Measurements from ENCODE around the gene KRTAP4-6. TPM values are rescaled to one million over a fixed set of nuclear protein-coding genes. Genes with fewer than 3 reads are reported as not detected.

KRTAP4-6 gene
- total RNA-seq, 1 experiment from 2014 or later: not detected

GRCh38 chr17:41184480-41184961 is 44.2 kb upstream of the KRTAP4-6 start, which contains the start of gene KRTAP4-1:
Gene KRTAP4-1 (minus strand): TSS chr17:41184911. CDS start chr17:41184854, 57 bp downstream.
- TF ChIP-seq CTCF (IDR thresholded peaks at IDR 0.05; ENCODE audit: unreplicated experiment): no peak
- CTCF ChIA-PET: no interaction called here
- no peak within 1 kb of the TSS for H3K4me3 Mint-ChIP-seq (ENCODE audit: low read depth, unreplicated experiment)
- DNase-seq: no peak
- peaks cover 22% of the 10 kb centered on the region for H3K4me1 Mint-ChIP-seq (ENCODE audit: low read depth, unreplicated experiment)
- no peaks in the 10 kb centered on the region for H3K9me3 Mint-ChIP-seq (ENCODE audit: low read depth, unreplicated experiment)
- H3K36me3 Mint-ChIP-seq (ENCODE audit: insufficient read depth, unreplicated experiment): no peaks in the 10 kb centered on the region
- no TSS peak for BruUV-seq (replicated peaks)
- H3K27me3 Mint-ChIP-seq (ENCODE audit: unreplicated experiment): no peaks in the 10 kb centered on the region
- intact Hi-C loops (cut with micrococcal nuclease; ENCODE audit: unreplicated experiment): no loop called here
- H3K27ac Mint-ChIP-seq (ENCODE audit: unreplicated experiment): no peak within 1 kb of the TSS

DNA sequence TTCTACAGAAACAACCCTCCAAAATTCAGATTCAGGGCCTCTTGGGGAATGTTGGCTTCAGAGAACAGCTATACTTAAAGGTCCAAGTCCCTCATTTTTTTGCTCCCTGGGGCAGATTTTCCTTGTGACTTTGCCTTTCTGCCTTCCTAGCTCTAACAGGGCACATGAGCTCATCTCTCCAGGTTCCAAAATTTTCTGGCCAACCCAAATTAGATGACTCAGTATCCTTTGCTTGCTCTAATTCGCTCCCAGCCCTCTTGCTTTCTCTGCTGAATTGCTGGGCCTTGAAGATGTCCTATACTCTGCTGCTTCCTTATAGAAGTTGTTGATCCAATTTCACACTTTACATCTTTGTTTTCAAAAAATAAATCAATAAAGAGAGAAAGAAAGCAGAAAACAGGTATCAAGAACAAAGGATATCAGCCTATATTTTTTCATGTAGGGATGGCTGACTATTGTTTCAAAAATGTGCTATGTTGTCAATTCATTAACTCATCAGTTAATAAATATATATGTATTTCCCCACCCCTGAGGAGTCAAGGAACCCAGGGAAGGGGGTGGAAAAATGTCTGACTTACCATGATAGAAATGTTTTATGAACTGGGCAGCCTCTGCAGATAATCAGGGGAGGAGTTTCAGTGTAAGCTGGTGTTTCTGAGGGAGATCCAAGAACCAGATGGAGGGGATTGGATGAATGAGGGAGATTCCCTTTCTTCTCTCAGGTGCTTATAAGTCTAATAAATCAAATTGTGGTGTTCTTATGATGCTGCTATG is 38.7 kb upstream of the KRTAP4-6 start:
- H3K36me3 Mint-ChIP-seq (ENCODE audit: insufficient read depth, unreplicated experiment): no peaks in the 10 kb centered on the region
- no TSS peak for BruUV-seq (replicated peaks)
- no peak for TF ChIP-seq CTCF (IDR thresholded peaks at IDR 0.05; ENCODE audit: unreplicated experiment)
- no peak overlapping the region for H3K4me3 Mint-ChIP-seq (ENCODE audit: low read depth, unreplicated experiment)
- DNase-seq: no peak
- intact Hi-C loops (cut with micrococcal nuclease; ENCODE audit: unreplicated experiment): no loop called here
- H3K9me3 Mint-ChIP-seq (ENCODE audit: low read depth, unreplicated experiment): no peaks in the 10 kb centered on the region
- CTCF ChIA-PET: interaction anchor here (0.6 to 0.8 kb wide), 2 partner anchors 20 to 51 kb away, joined by 3 read pairs; no protein-coding TSS in a partner anchor
- peaks cover 25% of the 10 kb centered on the region for H3K4me1 Mint-ChIP-seq (ENCODE audit: low read depth, unreplicated experiment)
- H3K27ac Mint-ChIP-seq (ENCODE audit: unreplicated experiment): no peak overlapping the region
- H3K27me3 Mint-ChIP-seq (ENCODE audit: unreplicated experiment): no peaks in the 10 kb centered on the region

- intact Hi-C loops (cut with micrococcal nuclease; ENCODE audit: unreplicated experiment): no loop called here
- Mint-ChIP-seq H3K9me3 (ENCODE audit: low read depth, unreplicated experiment) (no peaks in the 10 kb centered on the region), H3K27me3 (ENCODE audit: unreplicated experiment) (no peaks in the 10 kb centered on the region), H3K4me1 (ENCODE audit: low read depth, unreplicated experiment) (peaks cover 25% of the 10 kb centered on the region), H3K36me3 (ENCODE audit: insufficient read depth, unreplicated experiment) (no peaks in the 10 kb centered on the region), H3K27ac (ENCODE audit: unreplicated experiment) (no peak overlapping the region), H3K4me3 (ENCODE audit: low read depth, unreplicated experiment) (no peak overlapping the region)
- DNase-seq: no peak
- BruUV-seq (replicated peaks): no TSS peak
- CTCF ChIA-PET: interaction anchor here (0.6 to 0.8 kb wide), 2 partner anchors 19 to 51 kb away, joined by 3 read pairs; no protein-coding TSS in a partner anchor
- TF ChIP-seq CTCF (IDR thresholded peaks at IDR 0.05; ENCODE audit: unreplicated experiment): no peak
Measured at GRCh38 chr17:41178341-41178740, 38.0 kb upstream of the KRTAP4-6 start.

- peaks cover 25% of the 10 kb centered on the region for H3K4me1 Mint-ChIP-seq (ENCODE audit: low read depth, unreplicated experiment)
- H3K4me3 Mint-ChIP-seq (ENCODE audit: low read depth, unreplicated experiment): no peak within 1 kb of the TSS
- H3K27me3 Mint-ChIP-seq (ENCODE audit: unreplicated experiment): no peaks in the 10 kb centered on the region
- H3K36me3 Mint-ChIP-seq (ENCODE audit: insufficient read depth, unreplicated experiment): no peaks in the 10 kb centered on the region
- H3K27ac Mint-ChIP-seq (ENCODE audit: unreplicated experiment): no peak within 1 kb of the TSS
- H3K9me3 Mint-ChIP-seq (ENCODE audit: low read depth, unreplicated experiment): no peaks in the 10 kb centered on the region
- DNase-seq: no peak
- no TSS peak for BruUV-seq (replicated peaks)
- TF ChIP-seq CTCF (IDR thresholded peaks at IDR 0.05; ENCODE audit: unreplicated experiment): no peak
- intact Hi-C loops (cut with micrococcal nuclease; ENCODE audit: unreplicated experiment): no loop called here
- CTCF ChIA-PET: interaction anchor here (0.6 kb wide), 1 partner anchor 331 kb away, joined by 6 read pairs; no protein-coding TSS in a partner anchor
Measured at GRCh38 chr17:41177727-41178271, 37.5 kb upstream of the KRTAP4-6 start, which contains the start of gene KRTAP4-2. Gene KRTAP4-2 (minus strand): TSS chr17:41178221. CDS start chr17:41178164, 57 bp downstream.
